HG03558 (cell line): ENCODE data around the gene IGFBP4.

Experiments
- ATAC-seq: cut with Tn5 transposase; IDR thresholded peaks from one replicate; pipeline ENCODE4 v1.9.1; 2021; ENCODE audit warnings: moderate number of reproducible peaks; ENCODE audit not compliant: unreplicated experiment; ENCODE audit errors: extremely low read depth

Gene IGFBP4

DNA sequence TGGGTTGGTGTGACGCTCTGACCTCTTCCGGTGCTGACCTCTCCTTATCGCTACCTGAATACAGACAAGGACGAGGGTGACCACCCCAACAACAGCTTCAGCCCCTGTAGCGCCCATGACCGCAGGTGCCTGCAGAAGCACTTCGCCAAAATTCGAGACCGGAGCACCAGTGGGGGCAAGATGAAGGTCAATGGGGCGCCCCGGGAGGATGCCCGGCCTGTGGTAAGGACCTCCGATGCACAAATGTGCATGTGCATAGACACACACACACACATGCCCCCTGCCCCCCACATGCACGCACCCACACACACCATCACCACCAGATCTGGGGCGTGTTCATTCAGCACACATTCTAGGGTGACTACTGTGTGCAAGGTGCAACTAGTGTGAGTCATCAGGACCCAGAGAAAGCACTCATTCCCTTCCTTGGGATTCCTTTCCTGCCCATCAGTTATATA lies 9.7 kb downstream of the IGFBP4 start:
- ATAC-seq: no peak

DNA sequence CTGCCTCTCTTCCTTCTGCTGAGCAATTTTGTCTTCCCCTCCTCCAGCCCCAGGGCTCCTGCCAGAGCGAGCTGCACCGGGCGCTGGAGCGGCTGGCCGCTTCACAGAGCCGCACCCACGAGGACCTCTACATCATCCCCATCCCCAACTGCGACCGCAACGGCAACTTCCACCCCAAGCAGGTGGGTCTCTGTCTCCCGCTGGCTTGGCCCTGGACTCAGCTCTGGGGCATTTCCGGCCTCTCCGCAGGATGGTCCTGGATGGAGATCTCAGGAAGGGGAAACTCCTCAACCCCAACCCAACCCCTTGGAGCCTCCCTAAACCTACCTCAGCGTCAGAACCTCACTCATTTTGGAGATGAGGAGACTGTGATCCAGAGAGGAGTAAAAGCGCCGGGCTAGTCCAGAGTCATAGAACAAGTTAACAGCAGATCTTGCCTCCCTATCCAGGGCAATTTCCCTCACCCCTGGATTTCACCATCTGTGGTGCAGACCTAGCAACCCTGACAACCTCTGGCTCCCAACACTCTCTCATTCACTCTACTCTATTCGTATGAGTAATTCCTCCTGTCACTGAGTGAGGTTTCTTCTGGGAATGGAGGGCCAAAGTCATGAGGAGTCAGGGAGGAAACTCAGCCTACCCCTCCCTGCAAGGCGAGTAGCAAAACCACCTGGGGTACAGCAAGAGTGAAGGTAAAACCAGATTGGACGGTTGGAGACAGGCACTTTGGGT lies 10.8 kb downstream of the IGFBP4 start:
- no peak for ATAC-seq

DNA sequence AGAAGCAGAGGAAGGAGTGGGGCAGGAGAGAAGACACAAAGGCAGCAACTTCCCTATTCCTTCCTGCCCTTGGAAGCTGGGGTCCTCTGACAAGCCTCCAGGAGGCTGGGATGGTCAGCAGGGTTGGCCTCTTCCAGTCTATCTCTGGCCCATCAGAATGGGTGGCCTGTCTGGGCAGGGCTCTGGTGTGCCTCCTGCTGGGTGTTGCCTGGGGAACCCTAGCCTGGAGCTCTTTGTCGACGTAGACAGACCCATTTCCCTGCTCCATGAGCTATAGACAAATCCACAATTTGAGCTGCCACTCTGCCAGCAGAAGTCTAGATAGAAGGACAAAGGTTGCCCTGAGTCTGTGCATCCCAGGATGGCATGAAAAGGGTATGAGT lies 11.4 kb downstream of the IGFBP4 start:
- ATAC-seq: no peak

DNA sequence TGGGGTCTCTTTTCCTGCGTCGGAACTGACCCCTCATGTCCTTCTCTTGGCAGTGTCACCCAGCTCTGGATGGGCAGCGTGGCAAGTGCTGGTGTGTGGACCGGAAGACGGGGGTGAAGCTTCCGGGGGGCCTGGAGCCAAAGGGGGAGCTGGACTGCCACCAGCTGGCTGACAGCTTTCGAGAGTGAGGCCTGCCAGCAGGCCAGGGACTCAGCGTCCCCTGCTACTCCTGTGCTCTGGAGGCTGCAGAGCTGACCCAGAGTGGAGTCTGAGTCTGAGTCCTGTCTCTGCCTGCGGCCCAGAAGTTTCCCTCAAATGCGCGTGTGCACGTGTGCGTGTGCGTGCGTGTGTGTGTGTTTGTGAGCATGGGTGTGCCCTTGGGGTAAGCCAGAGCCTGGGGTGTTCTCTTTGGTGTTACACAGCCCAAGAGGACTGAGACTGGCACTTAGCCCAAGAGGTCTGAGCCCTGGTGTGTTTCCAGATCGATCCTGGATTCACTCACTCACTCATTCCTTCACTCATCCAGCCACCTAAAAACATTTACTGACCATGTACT lies 13.2 kb downstream of the IGFBP4 start:
- ATAC-seq: no peak

DNA sequence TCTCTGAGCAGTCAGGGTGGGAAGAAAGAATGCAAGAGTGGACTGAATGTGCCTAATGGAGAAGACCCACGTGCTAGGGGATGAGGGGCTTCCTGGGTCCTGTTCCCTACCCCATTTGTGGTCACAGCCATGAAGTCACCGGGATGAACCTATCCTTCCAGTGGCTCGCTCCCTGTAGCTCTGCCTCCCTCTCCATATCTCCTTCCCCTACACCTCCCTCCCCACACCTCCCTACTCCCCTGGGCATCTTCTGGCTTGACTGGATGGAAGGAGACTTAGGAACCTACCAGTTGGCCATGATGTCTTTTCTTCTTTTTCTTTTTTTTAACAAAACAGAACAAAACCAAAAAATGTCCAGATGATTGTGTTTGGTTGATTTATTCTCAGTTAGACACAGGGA lies 14.1 kb downstream of the IGFBP4 start:
- ATAC-seq: no peak

DNA sequence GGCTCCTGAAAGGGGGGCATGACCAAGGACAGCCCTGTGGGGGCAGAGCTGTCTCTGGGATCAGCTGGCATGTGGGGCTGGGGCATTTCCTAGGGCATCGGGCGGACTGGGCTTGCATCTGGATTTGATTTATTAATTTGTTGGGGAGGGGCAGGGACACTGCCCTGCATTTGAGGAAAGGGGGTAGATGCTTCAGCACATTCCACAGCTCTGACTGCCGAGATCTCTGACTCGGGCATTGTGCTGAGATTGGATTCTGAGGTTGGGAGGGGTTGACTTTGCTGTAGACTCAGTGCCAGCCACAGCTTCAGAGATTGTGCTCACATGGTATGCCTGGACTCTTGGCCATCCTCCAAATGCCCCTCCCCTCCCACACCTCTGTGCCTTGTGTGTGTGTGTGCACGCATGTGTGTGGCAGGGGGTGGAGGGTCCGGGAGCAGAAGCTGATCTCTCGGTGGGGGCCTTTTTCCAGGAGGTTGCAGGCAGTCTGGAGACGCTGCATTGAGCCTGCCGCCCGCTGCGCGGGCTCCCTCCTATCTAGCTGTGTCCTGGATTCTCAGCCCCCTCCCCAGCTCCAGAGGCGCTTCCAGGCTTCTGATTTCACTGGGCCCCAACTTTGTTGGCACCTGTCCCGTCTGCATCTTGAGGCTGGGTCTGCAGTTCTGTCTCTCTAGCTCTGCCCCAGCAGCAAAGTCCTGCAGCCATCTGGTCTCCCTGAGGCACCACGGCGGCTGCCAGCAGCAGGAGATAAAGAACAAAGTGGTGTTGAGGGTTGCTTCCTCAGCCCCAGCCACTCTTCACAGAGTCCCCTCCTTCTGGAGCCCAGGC lies 14.9 kb downstream of the IGFBP4 start:
- ATAC-seq: no peak

DNA sequence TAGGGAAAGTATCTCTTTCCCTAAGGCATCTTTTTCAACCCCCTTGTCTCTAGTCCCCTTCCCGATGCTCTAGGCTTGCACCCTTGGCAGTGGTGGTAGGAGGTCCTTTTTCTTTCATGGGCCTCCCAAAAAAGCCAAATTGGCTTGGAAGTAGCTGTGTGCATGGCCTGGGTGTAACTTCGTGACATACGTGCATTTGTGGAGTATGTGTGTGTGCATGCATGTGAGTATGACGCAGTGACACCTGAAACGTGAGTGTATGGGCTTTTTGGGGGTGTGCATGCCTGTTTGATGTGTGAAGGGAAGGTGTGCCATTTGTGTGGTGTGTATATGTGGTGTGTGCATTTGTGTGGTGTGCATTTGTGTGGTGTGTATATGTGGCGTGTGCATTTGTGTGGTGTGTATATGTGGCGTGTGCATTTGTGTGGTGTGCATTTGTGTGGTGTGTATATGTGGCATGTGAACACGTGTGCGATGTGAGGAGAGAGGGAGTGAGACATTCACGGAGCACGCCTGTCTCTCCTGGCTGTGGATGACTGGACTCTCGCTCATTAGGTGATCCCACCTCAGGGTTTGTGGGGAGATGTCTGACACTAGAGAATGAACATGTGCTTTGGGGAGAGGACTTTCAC lies 15.7 kb downstream of the IGFBP4 start:
- no peak for ATAC-seq

DNA sequence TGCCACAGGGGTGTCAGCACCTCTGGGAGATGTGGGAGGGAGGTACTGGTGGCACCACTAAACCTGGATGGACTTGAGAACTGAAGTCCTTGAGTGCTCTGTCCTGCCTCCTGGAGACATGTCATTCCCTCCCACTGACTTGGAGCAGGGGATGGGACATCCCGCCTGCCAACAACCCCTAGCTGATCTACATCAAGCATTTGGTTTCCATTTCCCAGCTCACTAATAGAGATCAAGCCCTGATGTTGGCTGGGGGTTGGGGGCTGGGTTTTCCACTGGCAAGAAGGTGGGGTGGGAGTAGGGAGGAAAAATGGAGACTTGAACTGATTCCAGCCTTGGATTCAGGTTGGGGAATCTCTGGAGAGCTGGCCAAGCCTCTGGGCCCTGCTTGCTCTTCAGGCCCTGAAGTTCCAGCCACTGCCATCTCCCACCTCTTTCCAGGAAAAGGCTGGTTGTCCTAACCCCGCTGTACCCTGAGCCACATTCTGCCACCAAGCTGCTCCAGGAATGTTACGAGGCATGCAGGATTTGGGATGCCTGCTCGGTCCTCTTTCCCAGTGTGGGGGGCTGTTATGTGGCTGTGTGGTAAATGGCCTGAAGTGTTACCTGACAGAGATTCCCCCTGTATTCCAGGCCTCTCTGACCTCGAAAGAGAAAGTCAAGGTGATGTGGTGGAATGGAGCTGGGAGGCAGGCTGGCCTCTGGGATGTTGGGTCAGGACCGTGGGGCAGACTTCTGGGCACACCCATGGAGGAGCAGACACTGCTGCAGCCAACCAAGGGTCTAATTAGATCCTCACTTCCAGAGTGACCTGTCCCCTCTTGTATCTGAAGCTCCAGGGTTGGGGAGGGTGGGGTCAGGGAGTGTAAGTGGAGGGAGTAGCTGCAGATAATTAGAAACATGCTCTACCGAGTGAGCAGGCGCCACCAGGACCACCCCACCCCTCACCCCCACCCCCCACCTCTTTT lies 16.7 kb downstream of the IGFBP4 start:
- no peak for ATAC-seq

DNA sequence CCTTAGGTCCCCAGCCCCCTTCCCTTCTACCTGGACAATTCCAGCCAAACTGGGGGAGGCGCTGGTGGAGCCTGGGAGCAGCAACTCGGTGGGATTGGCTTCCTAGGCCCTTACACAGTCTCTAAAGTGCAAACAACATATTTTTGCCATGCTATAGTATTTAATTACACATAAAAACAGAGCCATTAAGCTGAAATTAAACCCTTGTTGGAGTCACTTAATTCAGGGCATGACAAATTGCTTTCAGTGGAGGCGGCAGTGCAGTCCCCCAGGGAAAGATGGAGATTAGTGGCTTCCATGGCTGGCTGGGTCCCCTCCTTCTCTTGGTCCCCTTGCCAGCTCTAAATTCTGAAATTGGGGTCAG lies 17.3 kb downstream of the IGFBP4 start:
- ATAC-seq: no peak

DNA sequence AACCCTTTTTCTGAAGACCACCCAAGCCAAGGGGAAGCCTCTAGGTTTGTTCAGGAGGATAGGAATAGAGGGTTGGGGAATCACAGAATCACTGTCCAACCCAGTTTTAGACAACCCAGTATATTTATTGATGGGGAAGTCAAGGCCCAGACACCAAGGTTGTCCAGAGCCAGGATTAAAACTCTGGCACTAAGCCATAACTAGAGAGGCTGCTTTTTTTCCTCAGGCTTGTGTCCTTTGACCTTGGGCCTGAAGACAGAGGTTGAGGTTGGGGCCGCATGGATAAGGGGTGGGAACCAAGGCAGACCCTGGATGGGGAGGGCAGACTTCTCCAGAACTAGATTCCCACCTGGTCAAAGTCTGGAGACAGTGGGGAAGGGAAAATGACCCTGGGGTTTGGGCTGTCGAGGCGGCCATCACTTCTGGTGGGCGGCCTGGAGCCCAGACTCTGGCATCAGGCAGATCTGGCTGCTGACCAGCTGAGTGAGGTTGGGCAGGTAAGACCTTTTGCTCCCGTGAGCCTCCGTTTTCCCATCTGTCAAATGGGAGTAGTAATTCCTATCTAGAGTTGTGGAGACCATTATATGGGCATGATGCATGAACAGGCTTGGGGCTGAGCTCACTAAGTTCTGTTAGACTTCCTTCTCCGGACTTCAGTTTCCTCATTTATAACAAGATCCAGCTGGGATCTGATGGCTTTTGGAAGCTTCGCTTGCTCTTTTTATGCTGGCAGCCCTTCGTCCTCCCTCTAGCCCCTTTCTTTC lies 17.9 kb downstream of the IGFBP4 start:
- no peak for ATAC-seq

DNA sequence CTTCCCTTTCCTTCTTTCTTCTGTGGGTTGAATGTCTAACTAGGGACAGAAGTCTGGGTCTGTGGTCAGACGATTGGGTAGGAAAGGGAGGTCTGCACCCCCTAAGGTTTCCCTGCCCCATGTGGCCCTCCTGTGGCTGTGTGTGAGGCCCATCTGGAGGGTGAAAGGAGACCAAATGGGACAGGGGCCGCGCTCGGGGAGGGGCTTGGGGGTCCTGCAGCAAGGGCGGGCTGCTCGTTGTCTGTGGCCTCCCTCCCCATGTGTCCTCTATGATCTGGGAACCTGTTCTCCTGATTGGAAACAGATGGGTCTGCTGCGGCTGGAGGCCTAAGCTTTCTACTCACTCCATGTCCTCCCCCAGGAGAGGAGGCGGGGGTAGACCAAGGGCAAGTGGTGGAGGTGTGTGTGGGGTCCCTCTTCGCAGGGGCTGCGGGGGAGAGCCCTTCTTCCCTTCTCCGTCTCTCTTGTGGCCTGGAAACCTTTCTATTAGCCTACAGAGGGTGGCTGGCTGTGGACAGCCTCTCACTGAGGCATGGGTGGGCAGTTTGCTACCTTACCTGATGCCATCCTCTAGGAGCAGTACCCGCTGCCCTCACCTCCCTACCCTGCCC lies 18.6 kb downstream of the IGFBP4 start:
- ATAC-seq: no peak

DNA sequence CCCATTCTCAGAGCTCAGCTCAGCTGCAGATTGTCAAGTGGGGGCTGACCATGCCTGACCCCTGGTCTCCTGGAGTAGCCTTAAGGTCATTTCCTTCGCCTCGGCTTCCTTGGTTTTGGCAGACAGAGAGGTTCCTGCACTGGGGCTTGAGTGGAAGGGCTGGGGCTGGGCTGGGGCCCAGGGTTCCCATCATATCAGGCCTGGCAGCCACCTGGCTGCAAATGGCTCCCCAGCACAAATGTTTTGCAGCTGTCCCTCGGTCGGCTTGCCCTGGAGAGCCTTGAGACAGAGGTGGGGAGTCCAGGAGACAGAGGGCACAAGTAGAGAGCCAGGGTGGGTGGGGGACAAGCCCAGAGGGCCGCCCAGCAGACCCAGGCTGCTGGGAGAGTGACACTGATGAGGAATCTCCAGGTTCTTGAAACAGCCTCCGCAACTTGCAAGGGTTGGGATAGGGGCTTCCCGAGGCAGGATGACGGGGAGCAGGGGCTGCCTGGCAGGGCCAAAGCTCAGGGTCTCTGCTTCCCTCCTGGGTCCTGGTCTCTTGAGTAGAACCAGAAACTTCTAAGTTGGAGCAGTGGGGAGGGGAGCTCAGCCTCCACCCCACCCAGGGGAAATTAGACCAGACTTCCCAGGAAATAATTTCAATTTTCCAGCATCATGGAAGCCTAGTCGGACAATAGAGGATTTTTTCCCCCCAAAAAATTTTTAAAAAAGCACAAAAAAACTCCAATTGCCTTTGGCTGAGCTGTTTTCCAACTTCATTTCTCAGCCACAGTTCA lies 19.3 kb downstream of the IGFBP4 start:
- no peak for ATAC-seq

DNA sequence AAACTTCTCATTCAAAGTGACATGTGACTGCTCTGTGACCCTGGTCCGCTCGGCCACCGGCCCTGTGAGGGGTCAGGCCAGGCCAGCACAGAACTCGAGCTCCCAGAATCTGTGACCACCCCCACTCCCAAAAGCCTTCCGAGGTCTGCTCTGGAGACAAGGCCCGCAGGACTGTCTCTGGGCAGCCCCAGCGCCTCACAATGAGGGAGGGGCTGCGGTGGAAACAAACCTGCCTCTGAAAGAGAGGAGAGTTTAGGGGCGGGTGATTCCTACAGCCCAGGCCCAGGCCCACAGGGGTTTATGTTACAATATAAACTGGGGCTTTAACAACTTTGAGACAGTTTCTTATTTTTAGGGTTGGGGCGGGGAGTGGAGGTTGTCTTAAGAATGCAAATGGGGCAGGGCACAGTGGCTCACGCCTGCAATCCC lies 19.9 kb downstream of the IGFBP4 start:
- no peak for ATAC-seq

DNA sequence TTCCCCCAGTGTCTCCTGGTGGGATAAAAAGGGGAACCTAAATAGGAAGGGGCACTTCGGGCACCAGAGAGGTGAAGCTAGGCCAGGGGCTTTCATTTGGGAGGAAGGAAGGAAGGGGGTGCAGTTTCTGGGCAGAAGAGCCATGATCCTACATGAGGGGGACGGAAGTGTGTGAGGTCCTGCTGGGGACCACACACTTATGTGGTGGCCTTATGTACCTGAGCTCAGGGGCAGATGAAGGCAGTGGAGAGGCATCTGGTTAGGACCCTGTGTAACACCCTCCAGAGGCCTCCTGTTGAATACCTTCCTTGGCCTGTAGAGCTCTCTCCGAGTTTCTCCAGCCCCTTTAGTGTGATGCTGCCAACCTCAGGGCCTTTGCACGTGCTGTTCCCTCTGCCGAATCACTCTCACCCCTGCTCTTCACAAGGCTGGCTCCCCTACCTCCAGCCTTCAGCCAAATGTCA lies 21.2 kb downstream of the IGFBP4 start:
- no peak for ATAC-seq

DNA sequence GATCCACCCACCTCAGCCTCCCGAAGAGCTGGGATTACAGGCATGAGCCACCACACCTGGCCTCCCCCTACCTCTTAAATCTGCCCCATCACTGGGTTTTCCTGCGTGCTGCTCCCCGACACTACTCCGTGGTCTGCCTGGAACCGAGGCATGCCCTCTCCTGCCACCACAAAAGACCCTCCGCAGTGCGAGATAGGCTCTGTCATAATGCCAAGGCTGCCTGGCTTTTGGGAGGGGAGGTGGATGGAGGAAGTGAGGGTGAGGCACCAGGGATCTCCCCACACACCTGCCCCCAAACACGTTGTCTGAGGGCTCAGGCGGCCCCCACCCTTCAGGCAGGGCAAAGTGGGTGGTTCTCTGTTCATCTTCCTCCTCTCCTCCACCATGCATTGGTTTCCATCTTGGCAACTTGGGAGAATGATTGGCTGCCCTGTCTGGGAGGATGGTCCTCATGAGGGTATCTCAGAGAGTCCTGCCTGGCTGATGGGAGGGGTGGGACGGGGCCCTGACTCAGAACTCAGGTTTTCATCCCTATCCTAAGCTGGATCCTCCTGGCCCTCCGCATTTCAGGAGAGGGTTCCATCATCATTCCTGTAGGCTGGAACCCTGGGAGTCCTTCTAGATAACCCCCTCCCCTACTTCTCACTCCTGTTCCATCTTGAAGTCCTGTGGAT lies 23.2 kb downstream of the IGFBP4 start:
- ATAC-seq: no peak

DNA sequence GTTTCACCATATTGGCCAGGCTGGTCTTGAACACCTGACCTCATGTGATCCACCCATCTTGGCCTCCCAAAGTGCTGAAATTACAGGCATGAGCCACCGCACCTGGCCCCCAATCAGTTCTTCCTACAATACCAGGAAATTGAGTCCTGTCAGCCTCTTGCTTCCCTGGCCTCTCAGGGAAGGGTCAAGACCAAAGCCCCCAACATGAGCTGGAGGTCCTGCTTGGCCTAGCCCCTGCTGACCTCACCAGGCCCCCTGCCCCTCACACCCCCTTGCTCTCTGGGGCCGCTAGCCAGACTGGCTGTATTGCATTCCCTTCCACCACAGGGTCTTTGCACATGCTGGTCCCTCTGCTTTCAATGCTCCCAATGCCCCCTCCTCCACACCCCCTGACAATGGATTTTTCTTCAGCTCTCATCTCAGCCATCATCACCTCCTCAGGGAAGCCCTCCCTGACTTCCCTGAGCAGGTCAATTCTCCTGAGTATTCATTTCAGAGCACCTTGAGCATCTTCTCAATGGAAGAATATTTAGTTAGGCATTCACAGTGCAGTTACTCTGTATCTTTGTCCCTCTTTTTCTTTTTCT lies 24.1 kb downstream of the IGFBP4 start:
- no peak for ATAC-seq

DNA sequence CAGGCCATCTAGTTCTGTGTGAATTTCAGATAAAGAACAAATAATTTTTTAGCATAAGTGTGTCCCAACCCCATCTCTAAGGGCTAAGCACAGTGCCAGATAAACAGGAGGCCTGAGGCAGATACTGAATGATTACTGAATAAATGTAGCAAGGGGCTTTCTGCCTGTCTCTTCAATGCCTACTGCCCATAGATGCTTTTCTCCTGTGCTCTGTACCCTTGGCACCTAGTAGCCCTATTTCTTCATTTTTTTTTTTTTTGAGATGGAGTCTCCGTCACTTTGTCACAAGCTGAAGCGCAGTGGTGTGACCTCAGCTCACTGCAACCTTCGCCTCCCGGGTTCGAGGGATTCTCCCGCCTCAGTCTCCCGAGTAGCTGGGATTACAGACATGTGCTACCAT lies 25.3 kb downstream of the IGFBP4 start:
- ATAC-seq: no peak
